Right renal cortex interstitium (tissue), 3 donors: ENCODE results near the gene CAPN7. TPM values are rescaled to one million over a fixed set of nuclear protein-coding genes. Genes with fewer than 3 reads are reported as not detected.

Experiments used
- DNase-seq, 3 donors: peaks; one replicate each; pipeline ENCODE4 v3.0.0-alpha.2; 2013; ENCODE audit warnings: low read depth in 3 of 3, low spot score in 2 of 3
- polyA plus RNA-seq, 3 donors: library from polyadenylated mRNA; unstranded; fragments of 120-200 nt; gene quantifications; one replicate each; pipeline ENCODE4 v1.2.1, GENCODE V29; 2013; ENCODE audit not compliant: insufficient read length in 3 of 3

CAPN7 gene
- polyA plus RNA-seq, 3 donors, result 46.6 to 48.6 (median 47.5) TPM

- DNase-seq, result peak in 1 of 3 donors; percentile 47
Observed at GRCh38 chr3:15292765-15293522, 86.9 kb downstream of the CAPN7 start.

GRCh38 chr3:15294929-15295328 is 88.9 kb downstream of the CAPN7 start:
- no peak for DNase-seq

- no peak for DNase-seq
Observed at GRCh38 chr3:15295506-15295905, 89.5 kb downstream of the CAPN7 start.

- DNase-seq, result no peak
Observed at GRCh38 chr3:15297608-15298350, 91.7 kb downstream of the CAPN7 start.

GRCh38 chr3:15298504-15298903 is 92.5 kb downstream of the CAPN7 start:
- DNase-seq, result no peak

GRCh38 chr3:15299036-15299435 is 93.0 kb downstream of the CAPN7 start:
- no peak for DNase-seq

- no peak for DNase-seq
Observed at GRCh38 chr3:15300323-15301078, 94.5 kb downstream of the CAPN7 start.

GRCh38 chr3:15301761-15302160 is 95.7 kb downstream of the CAPN7 start:
- no peak for DNase-seq

Other genes with a start within 250 kb of the CAPN7 start
- gene MRPS25, start 140.9 kb upstream of the CAPN7 start, polyA plus RNA-seq, result 10 to 100 TPM; 54.9 to 59.8 (median 55.9) TPM
- gene RBSN, start 107.1 kb upstream of the CAPN7 start, polyA plus RNA-seq, result 10 to 100 TPM; 22.3 to 22.8 (median 22.7) TPM
- 10 to 100 TPM; 59.4 to 70.0 (median 64.4) TPM for gene SH3BP5, start 126.3 kb downstream of the CAPN7 start, polyA plus RNA-seq
- 10 to 100 TPM; 23.9 to 29.6 (median 29.0) TPM for gene METTL6, start 221.3 kb downstream of the CAPN7 start, polyA plus RNA-seq
- 10 to 100 TPM; 16.5 to 19.5 (median 18.5) TPM for gene EAF1, start 221.4 kb downstream of the CAPN7 start, polyA plus RNA-seq